Fibroblast of mammary gland (primary cell): ENCODE results near the gene RHOJ.
A peak's percentile ranks its signal among the peaks of the same experiment; 100 is the strongest.

Experiments
- DNase-seq: peaks from one replicate; pipeline ENCODE4 v3.0.0-alpha.2; 2010; ENCODE audit warnings: low read depth
- H3K4me3 ChIP-seq: 2 replicates; pipeline ENCODE4 v1.5.1; 2011; ENCODE audit warnings: low read depth, mild to moderate bottlenecking, low read length, moderate library complexity; ENCODE audit not compliant: control insufficient read depth
- CTCF ChIP-seq: conservative IDR thresholded peaks from 2 replicates; pipeline ENCODE4 v1.5.1; 2011; ENCODE audit warnings: low read depth, low read length, inconsistent platforms; ENCODE audit not compliant: control insufficient read depth, insufficient read depth

Gene RHOJ

GRCh38 chr14:63248211-63248610, 44.0 kb downstream of the RHOJ start:
- no peak for DNase-seq
- no peak for TF ChIP-seq CTCF
- no peak overlapping the region for H3K4me3 ChIP-seq

DNA sequence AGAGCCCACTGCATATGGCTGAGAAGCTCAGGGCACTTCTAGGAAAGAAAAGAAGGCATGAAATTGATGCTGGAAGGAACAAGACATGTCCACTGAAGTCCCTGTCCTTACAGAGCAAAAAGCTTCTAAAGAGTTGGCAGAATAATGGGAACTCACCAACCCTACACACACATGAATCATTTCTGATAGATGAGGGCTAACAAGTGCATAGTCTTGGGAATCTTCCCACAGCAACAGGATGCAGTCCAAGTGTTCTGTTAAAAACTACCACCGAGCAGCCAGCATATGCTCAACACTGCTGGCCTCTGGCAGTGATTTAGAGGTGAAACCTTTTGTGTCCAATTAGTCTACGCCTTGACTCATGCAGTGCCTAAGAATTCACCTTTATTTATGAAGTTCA, 44.8 kb downstream of the RHOJ start:
- peak; percentile 6 for DNase-seq
- TF ChIP-seq CTCF, result no peak
- H3K4me3 ChIP-seq, result no peak overlapping the region

DNA sequence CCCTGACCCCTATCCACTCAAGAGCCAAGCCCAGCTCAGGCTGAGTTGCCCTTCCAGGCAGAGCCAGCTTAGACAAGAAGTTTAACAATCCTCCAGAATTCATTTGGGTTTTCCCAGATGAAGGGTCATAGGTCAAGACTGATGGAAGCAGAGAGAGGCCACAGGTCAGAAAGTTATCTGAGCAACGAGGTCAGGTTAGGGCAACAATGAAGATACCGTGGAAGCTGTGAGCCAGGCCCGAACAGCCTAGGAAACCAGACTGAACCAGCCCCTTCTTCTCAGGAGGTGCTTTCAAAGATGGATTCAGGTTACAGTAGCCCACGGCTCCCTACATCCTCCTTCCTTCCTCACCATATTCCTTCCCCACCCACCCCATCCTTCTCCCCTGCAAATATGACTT, 53.1 kb downstream of the RHOJ start:
- H3K4me3 ChIP-seq, result no peak overlapping the region
- DNase-seq, result no peak
- TF ChIP-seq CTCF, result no peak

GRCh38 chr14:63262446-63262845, 58.2 kb downstream of the RHOJ start:
- no peak overlapping the region for H3K4me3 ChIP-seq
- no peak for TF ChIP-seq CTCF
- DNase-seq, result no peak

GRCh38 chr14:63266106-63266505, 61.9 kb downstream of the RHOJ start:
- no peak for TF ChIP-seq CTCF
- H3K4me3 ChIP-seq, result no peak overlapping the region
- DNase-seq, result no peak

DNA sequence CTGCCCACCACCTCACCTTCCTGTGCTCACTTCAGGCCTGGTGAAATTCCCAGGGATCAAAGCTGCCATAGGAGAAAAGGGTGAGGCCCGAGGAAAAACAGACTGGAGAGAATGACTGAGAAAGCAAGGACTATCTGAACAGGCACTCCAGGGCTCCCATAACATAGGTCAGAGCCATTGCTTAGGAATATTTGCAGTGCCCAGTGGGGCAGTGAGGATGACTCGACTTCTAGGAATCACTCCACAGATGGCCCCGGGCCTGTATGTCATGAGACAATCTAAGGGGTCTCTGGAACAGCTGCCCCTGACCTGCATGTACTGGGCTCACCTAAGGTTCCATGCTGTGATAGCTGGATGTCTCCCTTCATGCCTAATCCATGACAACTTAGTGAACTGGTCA, 62.9 kb downstream of the RHOJ start:
- no peak overlapping the region for H3K4me3 ChIP-seq

More for the DNA sequence above, 62.9 kb downstream of the RHOJ start:
- no peak for DNase-seq
- no peak for TF ChIP-seq CTCF
